ENCODE measurements around the gene SRGAP3.

DNA sequence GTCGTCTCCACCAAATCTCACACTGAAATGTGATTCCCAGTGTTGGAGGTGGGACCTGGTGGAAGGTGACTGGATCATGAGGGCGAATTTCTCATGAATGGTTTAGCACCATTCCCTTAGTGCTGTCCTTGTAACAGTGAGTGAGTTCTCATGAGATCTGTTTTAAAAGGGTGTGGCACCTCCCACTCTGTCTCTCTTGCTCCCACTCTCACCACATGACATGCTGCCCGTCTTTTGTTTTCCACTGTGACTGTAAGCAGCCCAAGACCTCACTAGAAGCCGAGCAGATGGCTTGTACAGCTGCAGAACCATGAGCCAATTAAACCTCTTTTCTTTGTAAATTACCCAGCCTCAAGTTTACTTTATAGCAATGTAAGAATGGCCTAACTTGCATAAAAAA, 307.3 kb downstream of the SRGAP3 start:
- TF ChIP-seq POLR2AphosphoS5 (IDR thresholded peaks at IDR 0.05) = no peak
- TF ChIP-seq POLR2A (IDR thresholded peaks at IDR 0.05) = no peak
- no peak for TF ChIP-seq CTCF (IDR thresholded peaks at IDR 0.05)
- TF ChIP-seq EP300 (IDR thresholded peaks at IDR 0.05; ENCODE audit: low read depth) = no peak
